ENCODE results near the gene PARP2.

PARP2 gene

GRCh38 chr14:20386276-20386855 is 42.9 kb downstream of the PARP2 start:
- H3K4me3 ChIP-seq (ENCODE audit: low read length) = no peak overlapping the region
- DNase-seq (ENCODE audit: low read depth, low spot score) = no peak

- no peak for DNase-seq (ENCODE audit: low read depth, low spot score)
- H3K4me3 ChIP-seq (ENCODE audit: low read length) = no peak overlapping the region
These were observed 44.1 kb downstream of the PARP2 start for GRCh38 chr14:20387576-20387975.

- DNase-seq (ENCODE audit: low read depth, low spot score) = no peak
- H3K4me3 ChIP-seq (ENCODE audit: low read length) = no peak overlapping the region
These were observed 44.7 kb downstream of the PARP2 start for GRCh38 chr14:20388159-20388558.

GRCh38 chr14:20391505-20391904 is 48.1 kb downstream of the PARP2 start:
- DNase-seq (ENCODE audit: low read depth, low spot score) = no peak

GRCh38 chr14:20397511-20397910 is 54.1 kb downstream of the PARP2 start:
- H3K4me3 ChIP-seq (ENCODE audit: low read length) = no peak overlapping the region
- no peak for DNase-seq (ENCODE audit: low read depth, low spot score)

More at GRCh38 chr14:20391505-20391904, 48.1 kb downstream of the PARP2 start:
- H3K4me3 ChIP-seq (ENCODE audit: low read length) = no peak overlapping the region

- no peak overlapping the region for H3K4me3 ChIP-seq (ENCODE audit: low read length)
- DNase-seq (ENCODE audit: low read depth, low spot score) = no peak
These were observed 57.1 kb downstream of the PARP2 start for GRCh38 chr14:20400589-20400964.

- H3K4me3 ChIP-seq (ENCODE audit: low read length) = no peak overlapping the region
- DNase-seq (ENCODE audit: low read depth, low spot score) = no peak
These were observed 57.6 kb downstream of the PARP2 start for GRCh38 chr14:20400965-20401593.

- no peak for DNase-seq (ENCODE audit: low read depth, low spot score)
- no peak overlapping the region for H3K4me3 ChIP-seq (ENCODE audit: low read length)
These were observed 60.1 kb downstream of the PARP2 start for GRCh38 chr14:20403521-20403920.
